ENCODE data around the gene MLLT10.

- TF ChIP-seq CTCF (IDR thresholded peaks at IDR 0.05) (no peak), POLR2A (IDR thresholded peaks at IDR 0.05) (no peak)
Measured at GRCh38 chr10:21547246-21547645, 13.2 kb downstream of the MLLT10 start.
